ENCODE results near the gene PDC.

The PDC gene

GRCh38 chr1:186487163-186487562 is 26.2 kb upstream of the PDC start:
- Histone ChIP-seq H2AFZ (ENCODE audit: low read length) (no peak overlapping the region), H4K20me1 (ENCODE audit: insufficient read depth, low read length) (no peaks in the 10 kb centered on the region), H3K4me1 (ENCODE audit: insufficient read depth, low read length, severe bottlenecking) (no peaks in the 10 kb centered on the region), H3F3A (ENCODE audit: insufficient read depth, low read length) (no peaks in the 10 kb centered on the region), H3K27ac (ENCODE audit: low read depth, low read length, poor library complexity, severe bottlenecking) (no peak overlapping the region), H3K79me2 (ENCODE audit: insufficient read depth, low read length) (no peaks in the 10 kb centered on the region), H3K27me3 (ENCODE audit: insufficient read depth, low read length) (no peaks in the 10 kb centered on the region), H3K9ac (ENCODE audit: low read length) (no peak overlapping the region), H3K9me3 (ENCODE audit: low read length) (no peaks in the 10 kb centered on the region), H3K4me2 (ENCODE audit: low read length) (no peak overlapping the region), H3K36me3 (ENCODE audit: insufficient read depth, low read length) (no peaks in the 10 kb centered on the region), H3K9me2 (ENCODE audit: low read depth, low read length) (no peaks in the 10 kb centered on the region), H3K4me3 (ENCODE audit: low read depth, low read length, poor library complexity, severe bottlenecking) (no peak overlapping the region)
- no peak for TF ChIP-seq EZH2 (IDR thresholded peaks at IDR 0.05; ENCODE audit: borderline replicate concordance, low read length)
- TF ChIP-seq, protein P1, sequence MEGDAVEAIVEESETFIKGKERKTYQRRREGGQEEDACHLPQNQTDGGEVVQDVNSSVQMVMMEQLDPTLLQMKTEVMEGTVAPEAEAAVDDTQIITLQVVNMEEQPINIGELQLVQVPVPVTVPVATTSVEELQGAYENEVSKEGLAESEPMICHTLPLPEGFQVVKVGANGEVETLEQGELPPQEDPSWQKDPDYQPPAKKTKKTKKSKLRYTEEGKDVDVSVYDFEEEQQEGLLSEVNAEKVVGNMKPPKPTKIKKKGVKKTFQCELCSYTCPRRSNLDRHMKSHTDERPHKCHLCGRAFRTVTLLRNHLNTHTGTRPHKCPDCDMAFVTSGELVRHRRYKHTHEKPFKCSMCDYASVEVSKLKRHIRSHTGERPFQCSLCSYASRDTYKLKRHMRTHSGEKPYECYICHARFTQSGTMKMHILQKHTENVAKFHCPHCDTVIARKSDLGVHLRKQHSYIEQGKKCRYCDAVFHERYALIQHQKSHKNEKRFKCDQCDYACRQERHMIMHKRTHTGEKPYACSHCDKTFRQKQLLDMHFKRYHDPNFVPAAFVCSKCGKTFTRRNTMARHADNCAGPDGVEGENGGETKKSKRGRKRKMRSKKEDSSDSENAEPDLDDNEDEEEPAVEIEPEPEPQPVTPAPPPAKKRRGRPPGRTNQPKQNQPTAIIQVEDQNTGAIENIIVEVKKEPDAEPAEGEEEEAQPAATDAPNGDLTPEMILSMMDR (IDR thresholded peaks at IDR 0.05; ENCODE audit: low read length), result no peak

DNA sequence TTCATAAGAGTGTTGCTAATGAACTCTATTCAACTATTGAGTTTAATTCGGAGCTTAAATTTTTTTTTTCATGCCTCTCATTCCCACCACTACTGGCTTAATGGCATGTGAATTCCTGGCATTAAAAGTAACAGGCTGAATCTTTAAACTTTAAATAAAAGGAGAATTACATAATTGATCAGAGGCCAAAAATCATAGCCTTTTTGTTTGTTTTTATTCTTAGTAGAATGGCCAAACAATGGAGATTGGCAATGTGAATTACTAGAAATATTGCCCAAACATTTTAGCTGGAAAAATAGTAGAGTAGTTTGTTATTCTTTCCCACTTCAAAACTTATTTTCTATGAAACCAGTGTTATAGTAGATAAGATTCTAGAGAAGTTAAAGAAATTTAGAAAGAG is 25.1 kb upstream of the PDC start:
- TF ChIP-seq, protein P1 (IDR thresholded peaks at IDR 0.05; ENCODE audit: low read length), result no peak
- TF ChIP-seq EZH2 (IDR thresholded peaks at IDR 0.05; ENCODE audit: borderline replicate concordance, low read length), result no peak
- H3K27me3 ChIP-seq (ENCODE audit: insufficient read depth, low read length), result no peaks in the 10 kb centered on the region
- no peaks in the 10 kb centered on the region for H3F3A ChIP-seq (ENCODE audit: insufficient read depth, low read length)
- no peaks in the 10 kb centered on the region for H3K9me3 ChIP-seq (ENCODE audit: low read length)
- H3K27ac ChIP-seq (ENCODE audit: low read depth, low read length, poor library complexity, severe bottlenecking), result no peak overlapping the region
- H3K36me3 ChIP-seq (ENCODE audit: insufficient read depth, low read length), result no peaks in the 10 kb centered on the region
- no peak overlapping the region for H3K4me2 ChIP-seq (ENCODE audit: low read length)
- H4K20me1 ChIP-seq (ENCODE audit: insufficient read depth, low read length), result no peaks in the 10 kb centered on the region
- no peaks in the 10 kb centered on the region for H3K9me2 ChIP-seq (ENCODE audit: low read depth, low read length)
- H3K79me2 ChIP-seq (ENCODE audit: insufficient read depth, low read length), result no peaks in the 10 kb centered on the region
- H3K4me3 ChIP-seq (ENCODE audit: low read depth, low read length, poor library complexity, severe bottlenecking), result no peak overlapping the region
- H2AFZ ChIP-seq (ENCODE audit: low read length), result no peak overlapping the region
- no peaks in the 10 kb centered on the region for H3K4me1 ChIP-seq (ENCODE audit: insufficient read depth, low read length, severe bottlenecking)
- H3K9ac ChIP-seq (ENCODE audit: low read length), result no peak overlapping the region

- Histone ChIP-seq H3K4me2 (ENCODE audit: low read length) (no peak overlapping the region), H3K9me3 (ENCODE audit: low read length) (no peaks in the 10 kb centered on the region), H2AFZ (ENCODE audit: low read length) (no peak overlapping the region), H3K9ac (ENCODE audit: low read length) (no peak overlapping the region), H3K27ac (ENCODE audit: low read depth, low read length, poor library complexity, severe bottlenecking) (no peak overlapping the region), H3K27me3 (ENCODE audit: insufficient read depth, low read length) (no peaks in the 10 kb centered on the region), H3F3A (ENCODE audit: insufficient read depth, low read length) (no peaks in the 10 kb centered on the region), H4K20me1 (ENCODE audit: insufficient read depth, low read length) (no peaks in the 10 kb centered on the region), H3K79me2 (ENCODE audit: insufficient read depth, low read length) (no peaks in the 10 kb centered on the region), H3K4me3 (ENCODE audit: low read depth, low read length, poor library complexity, severe bottlenecking) (no peak overlapping the region), H3K36me3 (ENCODE audit: insufficient read depth, low read length) (no peaks in the 10 kb centered on the region), H3K4me1 (ENCODE audit: insufficient read depth, low read length, severe bottlenecking) (no peaks in the 10 kb centered on the region), H3K9me2 (ENCODE audit: low read depth, low read length) (no peaks in the 10 kb centered on the region)
- TF ChIP-seq EZH2 (IDR thresholded peaks at IDR 0.05; ENCODE audit: borderline replicate concordance, low read length), result no peak
- TF ChIP-seq, protein P1 (IDR thresholded peaks at IDR 0.05; ENCODE audit: low read length), result no peak
These were observed 22.6 kb upstream of the PDC start for GRCh38 chr1:186483561-186483960.

All from OCI-LY1 (cell line).